Measurements from ENCODE around the gene DCP2.
A peak's percentile ranks its signal among the peaks of the same experiment; 100 is the strongest.
"Not testable (repeated sequence)": the region's sequence is repeated elsewhere in the genome, so short reads cannot be mapped to it uniquely, and the experiment has no call there.

DCP2 gene

DNA sequence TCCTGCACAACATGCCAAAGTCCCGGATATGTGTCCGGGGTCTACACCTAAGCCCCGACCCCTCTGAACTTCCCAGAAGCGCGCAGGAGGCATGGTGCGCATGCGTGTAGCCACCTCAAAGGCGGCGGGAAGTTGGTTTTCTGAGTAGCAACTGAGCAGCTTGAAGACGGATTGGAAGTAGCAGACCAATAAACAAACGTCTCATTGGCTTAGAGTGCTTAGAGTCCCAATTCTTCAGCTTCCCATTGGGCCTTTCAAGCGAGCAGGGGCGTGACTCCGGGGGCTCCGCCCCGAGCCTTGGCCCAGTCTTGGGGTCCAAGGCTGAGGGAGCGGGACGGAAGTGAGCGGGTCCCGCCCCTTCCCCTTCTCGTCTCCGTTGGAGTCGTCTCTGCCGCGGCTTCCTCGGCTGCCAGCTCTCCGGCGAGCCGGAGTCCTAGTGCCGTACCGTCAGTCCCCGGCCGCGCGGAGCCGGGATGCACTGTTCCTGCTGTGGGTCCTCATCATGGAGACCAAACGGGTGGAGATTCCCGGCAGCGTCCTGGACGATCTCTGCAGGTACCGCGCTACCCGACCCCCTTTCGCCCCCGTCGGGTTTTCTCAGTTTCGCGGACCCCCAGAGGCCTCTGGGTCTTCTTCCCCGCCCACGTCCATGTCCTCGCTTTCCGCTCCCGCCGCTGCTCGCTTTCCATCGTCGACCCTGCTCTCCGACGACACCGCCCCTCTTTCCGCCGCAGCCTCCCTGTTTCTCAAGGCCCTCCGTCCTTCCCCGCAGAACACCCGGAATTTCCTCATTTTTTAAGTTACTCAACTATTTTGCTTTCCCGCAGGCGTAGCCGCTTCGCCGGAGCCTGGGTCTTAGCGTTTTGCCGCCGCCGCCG, at the start of gene DCP2:
TSS of gene DCP2 (plus strand) at position 367 of the 878 bp plus-strand sequence. CDS start at position 503, 136 bp downstream.
- DNase-seq = peak; percentile 90

GRCh38 chr5:112929336-112930081, 47.1 kb upstream of the DCP2 start:
- no peak for DNase-seq

GRCh38 chr5:112930082-112930344, 46.6 kb upstream of the DCP2 start:
- peak; percentile 44 for DNase-seq

DNA sequence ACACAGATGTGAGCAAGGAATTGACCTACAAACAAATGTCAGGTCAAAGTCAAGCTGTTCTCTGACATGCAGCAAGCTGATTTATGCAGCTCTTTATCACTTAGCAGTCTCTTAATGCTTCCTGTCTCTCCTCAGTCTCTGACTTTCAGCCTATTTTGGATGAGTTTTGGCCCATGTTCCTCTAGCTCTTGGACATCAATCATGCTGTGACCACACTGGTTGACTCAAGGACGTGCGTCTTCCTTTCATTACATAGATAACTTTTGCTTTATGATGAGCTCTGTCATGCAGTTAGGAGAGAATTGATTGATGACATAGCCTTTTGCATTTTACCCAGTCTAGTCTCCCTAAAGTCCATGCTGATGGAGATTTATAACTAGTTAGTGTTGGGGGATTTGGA, 45.1 kb upstream of the DCP2 start:
- DNase-seq = no peak

GRCh38 chr5:112933105-112933504, 43.5 kb upstream of the DCP2 start:
- DNase-seq = no peak

DNA sequence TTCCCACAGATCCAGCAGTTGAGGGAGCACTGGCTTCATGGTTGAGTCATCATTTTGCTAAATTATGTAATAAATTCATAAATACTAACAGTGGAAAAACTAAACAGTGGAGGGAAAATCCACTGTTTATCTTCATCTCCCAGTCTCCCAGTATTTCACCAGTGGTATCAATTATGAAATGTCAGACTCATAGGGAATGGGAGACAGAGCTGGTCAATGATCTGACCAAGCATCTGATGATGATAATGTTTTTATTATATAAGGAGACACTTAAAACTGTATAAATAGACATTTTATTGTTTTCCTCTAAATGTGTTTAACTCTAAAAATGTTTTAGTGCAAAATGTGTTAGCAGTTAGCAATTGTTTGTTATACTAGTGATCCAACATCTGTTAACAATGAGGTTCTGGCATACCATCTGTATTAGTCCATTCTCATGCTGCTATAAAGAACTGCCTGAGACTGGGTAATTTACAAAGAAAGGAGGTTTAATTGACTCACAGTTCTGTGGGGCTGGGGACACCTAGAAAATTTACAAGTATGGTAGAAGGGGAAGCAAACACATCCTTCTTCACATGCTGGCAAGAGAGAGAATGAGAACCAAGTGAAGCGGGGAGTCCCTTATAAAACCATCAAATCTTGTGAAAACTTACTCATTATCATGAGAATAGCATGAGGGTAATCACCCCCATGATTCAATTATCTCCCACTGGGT, 42.8 kb upstream of the DCP2 start:
- no peak for DNase-seq

DNA sequence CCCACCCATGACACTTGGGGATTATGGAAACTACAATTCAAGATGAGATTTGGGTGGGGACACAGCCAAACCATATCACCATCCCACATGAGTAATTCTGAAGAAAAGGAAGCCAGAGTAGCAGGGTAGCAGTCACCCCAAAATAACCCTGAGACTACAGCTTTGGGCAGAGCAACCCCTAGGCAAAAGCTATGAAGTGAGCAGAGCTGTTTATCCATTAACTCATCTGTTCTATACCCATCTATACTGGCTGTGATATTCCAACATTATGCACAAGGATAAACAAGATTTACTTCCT, 42.3 kb upstream of the DCP2 start:
- no peak for DNase-seq

GRCh38 chr5:112935675-112936074, 40.9 kb upstream of the DCP2 start:
- no peak for DNase-seq

DNA sequence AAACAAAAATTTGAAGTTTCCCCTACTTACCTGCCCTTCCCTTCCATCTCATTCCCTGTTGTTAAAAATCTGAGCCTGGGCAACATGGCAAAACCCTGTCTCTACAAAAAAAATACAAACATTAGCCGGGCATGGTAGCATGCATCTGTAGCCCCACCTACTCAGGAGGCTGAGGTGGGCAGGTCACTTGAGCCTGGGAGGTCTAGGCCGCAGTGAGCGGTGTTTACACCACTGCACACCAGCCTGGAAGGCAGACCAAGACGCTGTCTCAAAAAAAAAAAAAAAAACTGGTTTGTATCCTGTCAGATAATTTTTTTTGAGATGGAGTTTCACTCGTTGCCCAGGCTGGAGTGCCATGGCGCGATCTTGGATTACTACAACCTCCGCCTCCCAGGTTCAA, 38.3 kb upstream of the DCP2 start:
- DNase-seq = no peak

GRCh38 chr5:112940670-112941069, 35.9 kb upstream of the DCP2 start:
- no peak for DNase-seq

GRCh38 chr5:112948458-112948857, 28.1 kb upstream of the DCP2 start:
- no peak for DNase-seq

- no peak for DNase-seq
These were observed 25.4 kb upstream of the DCP2 start for GRCh38 chr5:112951124-112951702.

- no peak for DNase-seq
These were observed 20.0 kb upstream of the DCP2 start for GRCh38 chr5:112956606-112957005.

- DNase-seq = no peak
These were observed 19.4 kb upstream of the DCP2 start for GRCh38 chr5:112957036-112957808.

GRCh38 chr5:112958093-112959088, 18.2 kb upstream of the DCP2 start:
- DNase-seq = no peak

GRCh38 chr5:112959872-112960271, 16.7 kb upstream of the DCP2 start:
- DNase-seq = not testable (repeated sequence)

GRCh38 chr5:112960315-112960714, 16.3 kb upstream of the DCP2 start:
- no peak for DNase-seq

GRCh38 chr5:112960863-112961504, 15.6 kb upstream of the DCP2 start:
- no peak for DNase-seq

DNA sequence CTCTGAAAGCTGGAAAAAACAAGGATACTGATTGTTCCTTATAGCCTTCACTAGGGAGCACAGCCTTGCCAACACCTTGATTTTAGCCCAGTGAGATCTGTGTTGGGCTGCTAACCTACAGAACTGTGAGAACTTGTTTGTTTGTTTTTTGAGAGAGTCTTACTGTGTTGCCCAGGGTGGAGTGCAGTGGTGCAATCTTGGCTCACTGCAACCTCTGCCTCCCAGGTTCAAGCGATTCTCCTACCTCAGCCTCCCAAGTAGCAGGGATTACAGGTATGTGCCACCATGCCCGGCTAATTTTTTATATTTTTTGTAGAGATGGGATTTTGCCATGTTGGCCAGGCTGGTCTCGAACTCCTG, 13.2 kb upstream of the DCP2 start:
- not testable (repeated sequence) for DNase-seq

DNA sequence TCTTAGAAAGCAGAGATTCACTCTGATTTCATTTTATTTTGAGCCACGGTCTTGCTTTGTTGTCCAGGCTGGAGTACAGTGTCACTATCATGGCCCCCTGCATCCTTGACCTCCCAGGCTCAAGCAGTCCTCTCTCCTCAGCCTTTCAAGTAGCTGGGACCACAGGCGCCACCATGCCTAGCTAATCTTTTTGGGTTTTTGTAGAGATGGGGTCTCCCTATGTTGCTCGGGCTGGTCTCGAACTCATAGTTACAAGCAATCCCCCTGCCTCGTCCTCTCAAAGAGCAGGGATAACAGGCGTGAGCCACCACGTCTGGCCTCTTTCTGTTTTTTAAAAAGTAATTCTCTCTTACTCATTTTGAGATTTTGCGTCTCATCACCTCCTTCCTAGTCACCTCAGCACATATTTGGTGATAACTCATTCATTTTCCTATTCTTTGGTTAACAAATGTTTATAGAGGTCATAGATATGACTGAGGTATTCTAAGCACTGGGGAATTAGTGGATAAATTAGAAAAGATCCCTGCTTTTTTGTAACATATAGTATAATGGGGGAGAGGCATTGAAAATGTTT, 10.8 kb upstream of the DCP2 start:
- no peak for DNase-seq
